GM12801 (cell line): ENCODE results near the gene LIPA.

Experiments
- CTCF ChIP-seq: IDR thresholded peaks from one replicate; pipeline ENCODE4 v1.5.1; 2011; ENCODE audit warnings: control low read depth; ENCODE audit not compliant: insufficient read length; ENCODE audit errors: extremely low read depth

Gene LIPA

GRCh38 chr10:89164920-89165319 lies 86.7 kb downstream of the LIPA start:
- no peak for TF ChIP-seq CTCF

GRCh38 chr10:89164080-89164479 lies 87.5 kb downstream of the LIPA start:
- no peak for TF ChIP-seq CTCF
